ENCODE measurements around the gene SIGLEC6.

Gene SIGLEC6

GRCh38 chr19:51547397-51548212 is 16.1 kb upstream of the SIGLEC6 start:
- H3K9ac ChIP-seq (ENCODE audit: low read depth, low read length) = no peak overlapping the region
- no peaks in the 10 kb centered on the region for H3K36me3 ChIP-seq (ENCODE audit: control insufficient read depth, insufficient read depth, low read length)
- H3K4me1 ChIP-seq (ENCODE audit: control insufficient read depth, insufficient read depth, low read length) = peaks cover 2% of the 10 kb centered on the region
- H3K4me3 ChIP-seq (ENCODE audit: low read depth, low read length) = no peak overlapping the region
- H3K9me3 ChIP-seq (ENCODE audit: control insufficient read depth, insufficient read depth, low read length) = no peaks in the 10 kb centered on the region
- H3K27me3 ChIP-seq (ENCODE audit: control insufficient read depth, insufficient read depth, low read length) = peaks cover 13% of the 10 kb centered on the region

- Histone ChIP-seq H3K36me3 (ENCODE audit: control insufficient read depth, insufficient read depth, low read length) (no peaks in the 10 kb centered on the region), H3K9me3 (ENCODE audit: control insufficient read depth, insufficient read depth, low read length) (no peaks in the 10 kb centered on the region), H3K9ac (ENCODE audit: low read depth, low read length) (no peak overlapping the region), H3K4me1 (ENCODE audit: control insufficient read depth, insufficient read depth, low read length) (no peaks in the 10 kb centered on the region), H3K4me3 (ENCODE audit: low read depth, low read length) (no peak overlapping the region), H3K27me3 (ENCODE audit: control insufficient read depth, insufficient read depth, low read length) (peaks cover 8% of the 10 kb centered on the region)
These were observed 15.4 kb upstream of the SIGLEC6 start for GRCh38 chr19:51546650-51547396.

- Histone ChIP-seq H3K9me3 (ENCODE audit: control insufficient read depth, insufficient read depth, low read length) (no peaks in the 10 kb centered on the region), H3K4me3 (ENCODE audit: low read depth, low read length) (no peak overlapping the region)
These were observed 14.7 kb upstream of the SIGLEC6 start for GRCh38 chr19:51546107-51546649.

GRCh38 chr19:51544038-51544437 is 12.6 kb upstream of the SIGLEC6 start:
- H3K36me3 ChIP-seq (ENCODE audit: control insufficient read depth, insufficient read depth, low read length) = no peaks in the 10 kb centered on the region
- no peaks in the 10 kb centered on the region for H3K4me1 ChIP-seq (ENCODE audit: control insufficient read depth, insufficient read depth, low read length)
- H3K9me3 ChIP-seq (ENCODE audit: control insufficient read depth, insufficient read depth, low read length) = no peaks in the 10 kb centered on the region
- no peak overlapping the region for H3K4me3 ChIP-seq (ENCODE audit: low read depth, low read length)
- no peak overlapping the region for H3K9ac ChIP-seq (ENCODE audit: low read depth, low read length)
- peaks cover 10% of the 10 kb centered on the region for H3K27me3 ChIP-seq (ENCODE audit: control insufficient read depth, insufficient read depth, low read length)

More at GRCh38 chr19:51546107-51546649, 14.7 kb upstream of the SIGLEC6 start:
- peaks cover 9% of the 10 kb centered on the region for H3K27me3 ChIP-seq (ENCODE audit: control insufficient read depth, insufficient read depth, low read length)
- H3K9ac ChIP-seq (ENCODE audit: low read depth, low read length) = no peak overlapping the region
- no peaks in the 10 kb centered on the region for H3K4me1 ChIP-seq (ENCODE audit: control insufficient read depth, insufficient read depth, low read length)
- H3K36me3 ChIP-seq (ENCODE audit: control insufficient read depth, insufficient read depth, low read length) = no peaks in the 10 kb centered on the region

- Histone ChIP-seq H3K36me3 (ENCODE audit: control insufficient read depth, insufficient read depth, low read length) (no peaks in the 10 kb centered on the region), H3K9me3 (ENCODE audit: control insufficient read depth, insufficient read depth, low read length) (no peaks in the 10 kb centered on the region), H3K4me1 (ENCODE audit: control insufficient read depth, insufficient read depth, low read length) (no peaks in the 10 kb centered on the region), H3K27me3 (ENCODE audit: control insufficient read depth, insufficient read depth, low read length) (peaks cover 10% of the 10 kb centered on the region), H3K4me3 (ENCODE audit: low read depth, low read length) (no peak overlapping the region), H3K9ac (ENCODE audit: low read depth, low read length) (no peak overlapping the region)
These were observed 11.2 kb upstream of the SIGLEC6 start for GRCh38 chr19:51542699-51543098.

- peaks cover 6% of the 10 kb centered on the region for H3K27me3 ChIP-seq (ENCODE audit: control insufficient read depth, insufficient read depth, low read length)
These were observed 10.2 kb upstream of the SIGLEC6 start for GRCh38 chr19:51541458-51542357.

GRCh38 chr19:51539821-51540366 is 8.4 kb upstream of the SIGLEC6 start:
- Histone ChIP-seq H3K4me1 (ENCODE audit: control insufficient read depth, insufficient read depth, low read length) (no peaks in the 10 kb centered on the region), H3K36me3 (ENCODE audit: control insufficient read depth, insufficient read depth, low read length) (no peaks in the 10 kb centered on the region), H3K27me3 (ENCODE audit: control insufficient read depth, insufficient read depth, low read length) (peaks cover 3% of the 10 kb centered on the region), H3K9me3 (ENCODE audit: control insufficient read depth, insufficient read depth, low read length) (no peaks in the 10 kb centered on the region), H3K9ac (ENCODE audit: low read depth, low read length) (no peak overlapping the region), H3K4me3 (ENCODE audit: low read depth, low read length) (no peak overlapping the region)

More at GRCh38 chr19:51541458-51542357, 10.2 kb upstream of the SIGLEC6 start:
- Histone ChIP-seq H3K4me1 (ENCODE audit: control insufficient read depth, insufficient read depth, low read length) (no peaks in the 10 kb centered on the region), H3K9ac (ENCODE audit: low read depth, low read length) (no peak overlapping the region), H3K9me3 (ENCODE audit: control insufficient read depth, insufficient read depth, low read length) (no peaks in the 10 kb centered on the region), H3K4me3 (ENCODE audit: low read depth, low read length) (no peak overlapping the region), H3K36me3 (ENCODE audit: control insufficient read depth, insufficient read depth, low read length) (no peaks in the 10 kb centered on the region)

GRCh38 chr19:51535535-51535934 is 4.1 kb upstream of the SIGLEC6 start:
- Histone ChIP-seq H3K27me3 (ENCODE audit: control insufficient read depth, insufficient read depth, low read length) (peaks cover 13% of the 10 kb centered on the region), H3K4me1 (ENCODE audit: control insufficient read depth, insufficient read depth, low read length) (peaks cover 2% of the 10 kb centered on the region), H3K4me3 (ENCODE audit: low read depth, low read length) (no peak overlapping the region), H3K9ac (ENCODE audit: low read depth, low read length) (no peak overlapping the region), H3K9me3 (ENCODE audit: control insufficient read depth, insufficient read depth, low read length) (no peaks in the 10 kb centered on the region), H3K36me3 (ENCODE audit: control insufficient read depth, insufficient read depth, low read length) (no peaks in the 10 kb centered on the region)

- H3K4me1 ChIP-seq (ENCODE audit: control insufficient read depth, insufficient read depth, low read length) = peaks cover 2% of the 10 kb centered on the region
These were observed 854 bp downstream of the SIGLEC6 start for GRCh38 chr19:51530616-51531015.

GRCh38 chr19:51529301-51529700 is 2.2 kb downstream of the SIGLEC6 start:
- no peak overlapping the region for H3K4me3 ChIP-seq (ENCODE audit: low read depth, low read length)
- peaks cover 13% of the 10 kb centered on the region for H3K27me3 ChIP-seq (ENCODE audit: control insufficient read depth, insufficient read depth, low read length)
- H3K4me1 ChIP-seq (ENCODE audit: control insufficient read depth, insufficient read depth, low read length) = peaks cover 2% of the 10 kb centered on the region
- H3K9me3 ChIP-seq (ENCODE audit: control insufficient read depth, insufficient read depth, low read length) = no peaks in the 10 kb centered on the region
- H3K36me3 ChIP-seq (ENCODE audit: control insufficient read depth, insufficient read depth, low read length) = no peaks in the 10 kb centered on the region
- no peak overlapping the region for H3K9ac ChIP-seq (ENCODE audit: low read depth, low read length)

More at GRCh38 chr19:51530616-51531015, 854 bp downstream of the SIGLEC6 start:
- Histone ChIP-seq H3K4me3 (ENCODE audit: low read depth, low read length) (no peak overlapping the region), H3K9me3 (ENCODE audit: control insufficient read depth, insufficient read depth, low read length) (no peaks in the 10 kb centered on the region), H3K36me3 (ENCODE audit: control insufficient read depth, insufficient read depth, low read length) (no peaks in the 10 kb centered on the region), H3K9ac (ENCODE audit: low read depth, low read length) (no peak overlapping the region), H3K27me3 (ENCODE audit: control insufficient read depth, insufficient read depth, low read length) (peaks cover 13% of the 10 kb centered on the region)

GRCh38 chr19:51525651-51526050 is 5.8 kb downstream of the SIGLEC6 start:
- Histone ChIP-seq H3K36me3 (ENCODE audit: control insufficient read depth, insufficient read depth, low read length) (no peaks in the 10 kb centered on the region), H3K9me3 (ENCODE audit: control insufficient read depth, insufficient read depth, low read length) (no peaks in the 10 kb centered on the region), H3K27me3 (ENCODE audit: control insufficient read depth, insufficient read depth, low read length) (no peaks in the 10 kb centered on the region), H3K4me1 (ENCODE audit: control insufficient read depth, insufficient read depth, low read length) (no peaks in the 10 kb centered on the region), H3K4me3 (ENCODE audit: low read depth, low read length) (no peak overlapping the region), H3K9ac (ENCODE audit: low read depth, low read length) (no peak overlapping the region)

Data from iPS-15b (cell line).